ENCODE measurements around the gene NFIL3. TPM values are rescaled to one million over a fixed set of nuclear protein-coding genes. Genes with fewer than 3 reads are reported as not detected.
"Not testable (repeated sequence)": the region's sequence is repeated elsewhere in the genome, so short reads cannot be mapped to it uniquely, and the experiment has no call there.

NFIL3 gene, protein sequence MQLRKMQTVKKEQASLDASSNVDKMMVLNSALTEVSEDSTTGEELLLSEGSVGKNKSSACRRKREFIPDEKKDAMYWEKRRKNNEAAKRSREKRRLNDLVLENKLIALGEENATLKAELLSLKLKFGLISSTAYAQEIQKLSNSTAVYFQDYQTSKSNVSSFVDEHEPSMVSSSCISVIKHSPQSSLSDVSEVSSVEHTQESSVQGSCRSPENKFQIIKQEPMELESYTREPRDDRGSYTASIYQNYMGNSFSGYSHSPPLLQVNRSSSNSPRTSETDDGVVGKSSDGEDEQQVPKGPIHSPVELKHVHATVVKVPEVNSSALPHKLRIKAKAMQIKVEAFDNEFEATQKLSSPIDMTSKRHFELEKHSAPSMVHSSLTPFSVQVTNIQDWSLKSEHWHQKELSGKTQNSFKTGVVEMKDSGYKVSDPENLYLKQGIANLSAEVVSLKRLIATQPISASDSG
- 10 to 100 TPM; 18.5 to 19.2 TPM for total RNA-seq

GRCh38 chr9:91423785-91424402 lies at the start of gene NFIL3:
Gene NFIL3, minus strand, starts transcription at chr9:91423832. Its CDS starts 13,098 bp downstream, at chr9:91410734.
- Mint-ChIP-seq H3K4me3 (peak within 1 kb of the TSS; percentile 90), H3K27ac (peak within 1 kb of the TSS; percentile 81), H3K36me3 (peaks cover 10% of the 10 kb centered on the region), H3K4me1 (peaks cover 46% of the 10 kb centered on the region), H3K27me3 (peaks cover 9% of the 10 kb centered on the region), H3K9me3 (no peaks in the 10 kb centered on the region)
- ATAC-seq (ENCODE audit: low read depth): peak; percentile 81
- POLR2A ChIA-PET: interaction anchor here (0.5 to 4.0 kb wide), 14 partner anchors 9 to 509 kb away, joined by 3 to 20 read pairs (median 5); partner anchors contain the start of gene AUH
- peak; percentile 83 for DNase-seq

GRCh38 chr9:91471524-91471923 lies 47.9 kb upstream of the NFIL3 start:
- H3K36me3 Mint-ChIP-seq; POLR2A ChIA-PET; H3K4me1 Mint-ChIP-seq; H3K9me3 Mint-ChIP-seq; ATAC-seq (ENCODE audit: low read depth); H3K4me3 Mint-ChIP-seq; DNase-seq; H3K27ac Mint-ChIP-seq: not testable (repeated sequence)
- H3K27me3 Mint-ChIP-seq: peaks cover 31% of the 10 kb centered on the region

DNA sequence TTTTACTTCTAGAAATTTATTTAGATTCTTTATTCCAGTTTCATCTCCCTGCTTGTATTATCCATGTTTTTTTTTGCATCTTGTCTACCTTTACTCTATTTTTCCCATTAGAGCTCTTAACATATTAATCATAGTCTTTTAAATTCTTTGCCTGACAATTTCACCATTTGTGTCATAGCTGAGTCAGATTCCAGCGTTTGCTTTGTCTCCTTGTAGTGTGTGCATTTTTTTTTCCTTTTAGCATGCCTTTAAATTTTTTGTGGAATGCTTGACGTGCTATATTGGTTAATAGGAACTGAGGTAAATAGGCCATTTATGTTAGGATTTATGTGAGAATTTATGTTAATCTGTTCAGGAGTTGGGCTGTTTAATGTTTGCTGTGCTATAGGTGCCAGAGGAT lies 41.8 kb upstream of the NFIL3 start:
- H3K36me3 Mint-ChIP-seq: no peaks in the 10 kb centered on the region
- DNase-seq: no peak
- POLR2A ChIA-PET: no interaction called here
- no peak overlapping the region for H3K27ac Mint-ChIP-seq
- peaks cover 9% of the 10 kb centered on the region for H3K9me3 Mint-ChIP-seq
- ATAC-seq (ENCODE audit: low read depth): no peak
- peaks cover 30% of the 10 kb centered on the region for H3K27me3 Mint-ChIP-seq
- H3K4me3 Mint-ChIP-seq: no peak overlapping the region
- no peaks in the 10 kb centered on the region for H3K4me1 Mint-ChIP-seq

- H3K4me3 Mint-ChIP-seq: no peak overlapping the region
- ATAC-seq (ENCODE audit: low read depth) (no peak), DNase-seq (no peak)
- H3K27me3 Mint-ChIP-seq: peaks cover 43% of the 10 kb centered on the region
- H3K36me3 Mint-ChIP-seq: no peaks in the 10 kb centered on the region
- POLR2A ChIA-PET: no interaction called here
- no peak overlapping the region for H3K27ac Mint-ChIP-seq
- H3K9me3 Mint-ChIP-seq: no peaks in the 10 kb centered on the region
- no peaks in the 10 kb centered on the region for H3K4me1 Mint-ChIP-seq
Measured at GRCh38 chr9:91458906-91459305, 35.3 kb upstream of the NFIL3 start.

DNA sequence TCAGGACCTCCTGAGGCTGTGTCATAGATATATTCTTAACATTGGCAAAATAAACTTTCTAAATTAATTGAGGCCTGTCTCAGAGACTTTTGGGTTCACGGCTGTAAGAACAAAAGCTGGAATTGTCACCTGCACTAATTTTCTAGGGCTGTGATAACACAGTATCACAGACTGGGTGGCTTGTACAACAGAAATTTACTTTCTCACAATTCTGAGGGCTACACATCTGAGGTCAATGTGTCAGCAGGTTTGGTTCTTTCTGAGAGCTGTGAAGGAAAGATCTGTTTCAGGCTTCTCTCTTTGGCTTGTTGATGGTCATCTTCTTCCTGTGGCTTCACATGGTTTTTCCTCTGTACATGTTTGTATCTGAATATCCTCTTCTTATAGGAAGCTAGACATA lies 29.2 kb upstream of the NFIL3 start:
- peaks cover 3% of the 10 kb centered on the region for H3K9me3 Mint-ChIP-seq
- peaks cover 48% of the 10 kb centered on the region for H3K27me3 Mint-ChIP-seq
- no peak overlapping the region for H3K4me3 Mint-ChIP-seq
- no peaks in the 10 kb centered on the region for H3K4me1 Mint-ChIP-seq
- peaks cover 2% of the 10 kb centered on the region for H3K36me3 Mint-ChIP-seq
- no peak for DNase-seq
- H3K27ac Mint-ChIP-seq: no peak overlapping the region
- ATAC-seq (ENCODE audit: low read depth): no peak
- POLR2A ChIA-PET: no interaction called here

DNA sequence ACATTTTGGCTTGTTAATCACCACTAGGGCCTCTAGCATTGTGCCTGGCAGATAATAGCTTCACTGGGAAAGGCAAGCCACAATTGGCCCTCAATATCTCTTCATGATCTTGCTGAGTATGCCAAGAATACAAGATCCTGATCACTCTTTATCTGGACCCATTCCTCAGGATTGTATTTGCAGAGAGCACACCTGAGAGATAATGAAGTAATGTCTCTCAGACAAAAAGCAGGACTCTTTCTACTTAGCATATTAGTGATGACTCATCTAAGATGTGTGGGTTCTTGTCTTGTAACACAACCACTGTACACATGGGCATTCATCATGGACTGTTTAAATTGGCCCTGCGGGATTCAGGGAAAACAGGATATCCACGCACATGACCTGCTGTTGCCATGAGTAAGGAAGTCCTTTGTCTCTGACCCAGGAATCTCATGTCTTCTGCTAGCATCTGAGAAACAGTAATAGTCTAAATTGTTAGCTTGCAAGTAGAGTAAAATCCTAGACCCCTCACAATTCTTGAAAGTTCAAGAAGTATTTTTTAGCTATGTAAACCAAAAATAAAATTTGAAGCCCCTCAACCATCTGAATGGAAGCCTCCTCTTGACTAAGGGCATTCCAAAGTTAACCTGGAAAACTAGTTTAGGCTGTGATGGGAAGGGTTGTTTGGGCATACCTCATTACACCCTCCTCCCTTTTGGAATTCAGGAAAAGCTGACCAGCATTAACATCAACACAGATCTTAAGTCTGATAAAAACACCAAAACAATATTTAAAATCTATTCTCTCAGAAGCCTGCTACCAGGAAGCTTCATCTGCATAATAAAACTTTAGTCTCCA lies 28.0 kb upstream of the NFIL3 start:
- DNase-seq (no peak), ATAC-seq (ENCODE audit: low read depth) (no peak)
- no peak overlapping the region for H3K27ac Mint-ChIP-seq
- H3K4me3 Mint-ChIP-seq: no peak overlapping the region
- H3K4me1 Mint-ChIP-seq: no peaks in the 10 kb centered on the region
- H3K36me3 Mint-ChIP-seq: peaks cover 2% of the 10 kb centered on the region
- POLR2A ChIA-PET: no interaction called here
- peaks cover 3% of the 10 kb centered on the region for H3K9me3 Mint-ChIP-seq
- H3K27me3 Mint-ChIP-seq: peaks cover 55% of the 10 kb centered on the region

GRCh38 chr9:91445135-91445534 lies 21.5 kb upstream of the NFIL3 start:
- DNase-seq (no peak), ATAC-seq (ENCODE audit: low read depth) (no peak)
- POLR2A ChIA-PET: no interaction called here

GRCh38 chr9:91443994-91444392 lies 20.4 kb upstream of the NFIL3 start:
- peaks cover 51% of the 10 kb centered on the region for H3K27me3 Mint-ChIP-seq
- ATAC-seq (ENCODE audit: low read depth) (no peak), DNase-seq (no peak)
- no peaks in the 10 kb centered on the region for H3K4me1 Mint-ChIP-seq
- H3K36me3 Mint-ChIP-seq: no peaks in the 10 kb centered on the region
- H3K9me3 Mint-ChIP-seq: peaks cover 15% of the 10 kb centered on the region
- H3K4me3 Mint-ChIP-seq: no peak overlapping the region
- POLR2A ChIA-PET: no interaction called here
- H3K27ac Mint-ChIP-seq: no peak overlapping the region

More at GRCh38 chr9:91445135-91445534, 21.5 kb upstream of the NFIL3 start:
- Mint-ChIP-seq H3K27me3 (peaks cover 49% of the 10 kb centered on the region), H3K36me3 (peaks cover under 1% of the 10 kb centered on the region), H3K9me3 (peaks cover 15% of the 10 kb centered on the region), H3K27ac (no peak overlapping the region), H3K4me3 (no peak overlapping the region), H3K4me1 (no peaks in the 10 kb centered on the region)

GRCh38 chr9:91443321-91443993 lies 19.8 kb upstream of the NFIL3 start:
- H3K36me3 Mint-ChIP-seq: no peaks in the 10 kb centered on the region
- no peak overlapping the region for H3K4me3 Mint-ChIP-seq
- no peak overlapping the region for H3K27ac Mint-ChIP-seq
- DNase-seq (no peak), ATAC-seq (ENCODE audit: low read depth) (no peak)
- H3K27me3 Mint-ChIP-seq: peaks cover 53% of the 10 kb centered on the region
- no peaks in the 10 kb centered on the region for H3K4me1 Mint-ChIP-seq
- H3K9me3 Mint-ChIP-seq: peaks cover 15% of the 10 kb centered on the region
- POLR2A ChIA-PET: interaction anchor here (0.6 to 1.0 kb wide), 2 partner anchors 31 to 275 kb away, joined by 3 read pairs; no protein-coding TSS in a partner anchor

DNA sequence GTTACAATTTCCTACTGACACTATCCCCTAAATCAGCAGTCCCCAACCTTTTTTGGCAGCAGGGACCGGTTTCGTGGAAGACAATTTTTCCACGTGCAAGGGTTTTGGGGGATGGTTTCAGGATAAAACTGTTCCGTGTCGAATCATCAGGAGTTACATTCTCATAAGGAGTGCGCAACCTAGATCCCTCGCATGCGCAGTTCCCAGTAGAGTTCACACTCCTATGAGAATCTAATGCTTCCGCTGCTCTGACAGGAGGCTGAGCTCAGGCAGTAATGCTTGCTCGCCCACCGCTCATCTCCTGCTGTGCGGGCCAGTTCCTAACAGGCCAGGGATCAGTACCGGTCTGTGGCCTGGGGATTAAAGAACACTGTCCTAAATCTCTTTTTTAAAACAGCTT lies 13.2 kb upstream of the NFIL3 start:
- Mint-ChIP-seq H3K36me3 (no peaks in the 10 kb centered on the region), H3K27ac (no peak overlapping the region), H3K4me3 (no peak overlapping the region), H3K9me3 (no peaks in the 10 kb centered on the region), H3K4me1 (peaks cover 5% of the 10 kb centered on the region), H3K27me3 (peaks cover 65% of the 10 kb centered on the region)
- DNase-seq (no peak), ATAC-seq (ENCODE audit: low read depth) (no peak)
- POLR2A ChIA-PET: no interaction called here

DNA sequence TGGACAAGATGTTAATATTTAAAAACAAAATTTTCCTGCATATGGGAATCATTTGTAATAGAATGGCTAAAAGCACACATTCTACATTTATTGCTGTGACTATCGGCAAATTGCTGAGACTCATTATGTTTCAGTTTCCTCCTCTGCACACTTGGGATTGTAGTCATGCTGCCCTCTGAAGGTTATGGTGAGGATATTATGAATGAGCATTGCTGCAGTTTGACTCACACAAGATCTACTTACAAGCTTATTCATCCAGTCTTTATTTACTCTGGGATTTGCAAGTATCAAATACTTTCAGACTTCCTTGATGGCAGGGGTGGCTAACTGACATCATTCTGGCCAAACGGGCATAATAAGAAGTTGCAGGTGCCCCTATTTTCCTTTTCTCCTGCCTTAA lies 9.5 kb upstream of the NFIL3 start:
- H3K4me3 Mint-ChIP-seq: no peak overlapping the region
- DNase-seq (no peak), ATAC-seq (ENCODE audit: low read depth) (peak; percentile 74)
- POLR2A ChIA-PET: no interaction called here
- no peaks in the 10 kb centered on the region for H3K9me3 Mint-ChIP-seq
- peaks cover 6% of the 10 kb centered on the region for H3K4me1 Mint-ChIP-seq
- no peak overlapping the region for H3K27ac Mint-ChIP-seq
- H3K36me3 Mint-ChIP-seq: no peaks in the 10 kb centered on the region
- H3K27me3 Mint-ChIP-seq: peaks cover 32% of the 10 kb centered on the region

DNA sequence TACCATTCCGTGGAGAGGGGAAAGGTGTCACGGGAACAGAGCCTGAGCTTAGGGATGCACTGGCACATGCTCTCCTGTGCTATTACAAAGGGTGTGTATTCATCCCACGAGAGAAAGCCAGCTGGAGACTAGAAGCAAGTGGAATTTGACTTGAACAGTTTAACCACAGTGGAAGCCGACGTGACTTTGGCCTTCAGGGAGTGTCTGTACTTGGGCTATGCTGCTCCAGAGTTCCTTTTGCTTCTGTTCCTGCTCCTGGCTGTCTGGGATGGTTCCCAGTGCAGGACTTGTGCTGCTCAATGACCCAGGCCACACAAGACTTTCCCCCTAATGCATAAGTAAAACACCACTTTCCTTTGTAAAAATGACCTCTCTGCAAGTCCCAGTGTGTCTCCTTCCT lies 7.9 kb upstream of the NFIL3 start:
- Mint-ChIP-seq H3K36me3 (no peaks in the 10 kb centered on the region), H3K4me1 (peaks cover 12% of the 10 kb centered on the region), H3K4me3 (no peak overlapping the region), H3K27ac (no peak overlapping the region), H3K27me3 (peaks cover 29% of the 10 kb centered on the region), H3K9me3 (no peaks in the 10 kb centered on the region)
- POLR2A ChIA-PET: no interaction called here
- DNase-seq: no peak
- no peak for ATAC-seq (ENCODE audit: low read depth)

DNA sequence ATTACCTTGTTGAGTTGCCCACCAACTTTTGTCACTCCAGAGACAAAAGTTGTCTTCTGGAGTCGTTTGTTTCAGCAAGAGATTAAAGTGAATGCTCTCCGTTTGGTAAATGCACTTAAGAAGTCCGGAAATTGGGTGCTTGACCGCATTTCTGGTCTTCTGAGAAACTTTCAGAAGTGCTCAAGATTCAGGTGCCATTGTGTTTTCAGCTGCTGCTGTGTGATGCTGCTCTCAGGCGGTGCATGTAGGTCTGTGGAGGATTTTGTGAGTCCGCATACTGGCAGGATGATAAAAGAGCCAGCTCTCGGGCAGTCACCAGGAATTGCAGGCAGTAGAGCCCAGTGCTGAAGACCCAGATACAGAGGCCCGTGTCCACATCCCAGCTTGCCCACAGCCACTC lies 5.9 kb upstream of the NFIL3 start:
- H3K27me3 Mint-ChIP-seq: peaks cover 16% of the 10 kb centered on the region
- ATAC-seq (ENCODE audit: low read depth) (no peak), DNase-seq (no peak)
- no peak overlapping the region for H3K4me3 Mint-ChIP-seq
- no peaks in the 10 kb centered on the region for H3K9me3 Mint-ChIP-seq
- POLR2A ChIA-PET: no interaction called here
- peaks cover 32% of the 10 kb centered on the region for H3K4me1 Mint-ChIP-seq
- no peak overlapping the region for H3K27ac Mint-ChIP-seq
- no peaks in the 10 kb centered on the region for H3K36me3 Mint-ChIP-seq

Data from activated naive CD8-positive, alpha-beta T cell treated with anti-CD3 and anti-CD28 coated beads, Interleukin-2, amount 10 ng/mL, durations not matched to agents 7 days and 5 days (primary cell).